PC-9 (cell line): ENCODE measurements around the gene WFDC8. TPM values are rescaled to one million over a fixed set of nuclear protein-coding genes. Genes with fewer than 3 reads are reported as not detected.

Experiments
- BruUV-seq: library from RNA; stranded (reverse); fragments of 400-500 nt; replicated peaks from 2 replicates; lab custom pipeline; 2021; lab: Mats Ljungman, UMichigan
- CTCF ChIA-PET: fragments of 300-600 bp; sonication (Branson Sonifier 250); formaldehyde crosslinking; loops from one replicate; lab custom pipeline; 2022; ENCODE audit warnings: antibody characterized with exemption; lab: Charles Lee
- POLR2A ChIA-PET: fragments of 300-600 bp; sonication (Branson Sonifier 250); formaldehyde crosslinking; loops from one replicate; lab custom pipeline; 2022; ENCODE audit warnings: antibody characterized with exemption; ENCODE audit not compliant: unreplicated experiment; lab: Charles Lee
- DNase-seq, 2 experiments: peaks; one replicate each; pipeline versions ENCODE4 v3.0.0 to v3.0.0-alpha.2; 2015 to 2022; ENCODE audit warnings: mixed read lengths in 1 of 2
- H2AFZ ChIP-seq: fragments of 200-600 bp; sonication (generic); 2 replicates; pipeline ENCODE4 v1.8.1; 2017; ENCODE audit warnings: antibody characterized with exemption
- H3F3A ChIP-seq: fragments of 200-600 bp; sonication (generic); 2 replicates; pipeline ENCODE4 v1.8.1; 2017; ENCODE audit warnings: antibody characterized with exemption, mild to moderate bottlenecking, low read depth; ENCODE audit not compliant: insufficient read depth
- H3K27ac ChIP-seq: fragments of 200-600 bp; sonication (generic); 2 replicates; pipeline ENCODE4 v1.6.1; 2016; ENCODE audit warnings: mixed run types
- H3K27me3 ChIP-seq: fragments of 200-600 bp; sonication (generic); 2 replicates; pipeline ENCODE4 v1.6.1; 2016; ENCODE audit warnings: low read depth, mixed run types; ENCODE audit not compliant: insufficient read depth
- H3K36me3 ChIP-seq: fragments of 200-600 bp; sonication (generic); 2 replicates; pipeline ENCODE4 v1.6.1; 2016; ENCODE audit warnings: low read depth, mixed run types
- H3K4me1 ChIP-seq: fragments of 200-600 bp; sonication (generic); replicated peaks from 2 replicates; pipeline ENCODE4 v1.6.1; 2016; ENCODE audit warnings: mixed run types; ENCODE audit not compliant: insufficient read depth
- H3K4me2 ChIP-seq: fragments of 200-600 bp; sonication (generic); 2 replicates; pipeline ENCODE4 v1.6.1; 2017; ENCODE audit warnings: mixed run types
- H3K4me3 ChIP-seq: fragments of 200-600 bp; sonication (generic); 2 replicates; pipeline ENCODE4 v1.6.1; 2016; ENCODE audit warnings: mixed run types
- H3K79me2 ChIP-seq: fragments of 200-600 bp; sonication (generic); 2 replicates; pipeline ENCODE4 v1.6.1; 2017; ENCODE audit warnings: low read depth, mixed run types
- H3K9me2 ChIP-seq: fragments of 200-600 bp; sonication (generic); 2 replicates; pipeline ENCODE4 v1.8.1; 2017; ENCODE audit warnings: mild to moderate bottlenecking; ENCODE audit not compliant: insufficient read depth
- H3K9me3 ChIP-seq: fragments of 200-600 bp; sonication (generic); 2 replicates; pipeline ENCODE4 v1.8.1; 2016; ENCODE audit warnings: low read depth; ENCODE audit not compliant: insufficient read depth
- H4K20me1 ChIP-seq: fragments of 200-600 bp; sonication (generic); 2 replicates; pipeline ENCODE4 v1.8.1; 2017; ENCODE audit not compliant: insufficient read depth
- CTCF ChIP-seq: fragments of 200-600 bp; sonication (generic); conservative IDR thresholded peaks from 2 replicates; pipeline ENCODE4 v1.6.1; 2017; ENCODE audit warnings: mixed run types, antibody characterized with exemption, mild to moderate bottlenecking, moderate library complexity
- EZH2 ChIP-seq: fragments of 200-600 bp; sonication (generic); IDR thresholded peaks from 2 replicates; pipeline ENCODE4 v1.8.0; 2017; ENCODE audit warnings: antibody characterized with exemption, low read depth
- intact Hi-C: fragments of 100-400 bp; cut with micrococcal nuclease; formaldehyde crosslinking; loops from one replicate; pipeline ENCODE4 v1.10.0; 2022; ENCODE audit not compliant: unreplicated experiment
- total RNA-seq: library from RNA; stranded (reverse); gene quantifications from 2 replicates; pipeline ENCODE4 v1.2.3, GENCODE V29; 2021

WFDC8 gene
- total RNA-seq, 1 experiment from 2014 or later = not detected

- DNase-seq = no peak
- TF ChIP-seq CTCF (no peak), EZH2 (no peak)
- no TSS peak for BruUV-seq
- Histone ChIP-seq H3K27ac (no peak within 1 kb of the TSS), H3F3A (peaks cover 23% of the 10 kb centered on the region), H3K79me2 (no peaks in the 10 kb centered on the region), H4K20me1 (no peaks in the 10 kb centered on the region), H3K9me2 (no peaks in the 10 kb centered on the region), H3K9me3 (peaks cover 8% of the 10 kb centered on the region; the same call in 1 of the 2 replicates), H3K36me3 (no peaks in the 10 kb centered on the region), H3K4me3 (no peak within 1 kb of the TSS), H3K4me1 (peaks cover 27% of the 10 kb centered on the region), H3K4me2 (no peak within 1 kb of the TSS), H2AFZ (no peak within 1 kb of the TSS), H3K27me3 (no peaks in the 10 kb centered on the region)
- ChIA-PET POLR2A (no interaction called here), CTCF (no interaction called here)
- intact Hi-C loops = no loop called here
Observed at GRCh38 chr20:45515147-45515913, 63.8 kb downstream of the WFDC8 start, which contains the start of gene SPINT3. TSS of gene SPINT3 (minus strand) at chr20:45515622. CDS start at chr20:45515608, 14 bp downstream.

GRCh38 chr20:45510242-45510862 lies 68.7 kb downstream of the WFDC8 start:
- intact Hi-C loops = no loop called here
- no peak overlapping the region for H3K27ac ChIP-seq

More at GRCh38 chr20:45510242-45510862, 68.7 kb downstream of the WFDC8 start:
- Histone ChIP-seq H4K20me1 (no peaks in the 10 kb centered on the region), H3F3A (peaks cover 27% of the 10 kb centered on the region), H3K9me3 (0 out of 2 replicates have a peak, but pooled peaks cover 3% of the 10 kb centered on the region), H3K4me3 (no peak overlapping the region), H3K4me2 (no peak overlapping the region), H3K9me2 (no peaks in the 10 kb centered on the region), H3K27me3 (no peaks in the 10 kb centered on the region), H2AFZ (no peak overlapping the region), H3K36me3 (no peaks in the 10 kb centered on the region), H3K4me1 (peaks cover 45% of the 10 kb centered on the region), H3K79me2 (no peaks in the 10 kb centered on the region)
- BruUV-seq = no TSS peak
- ChIA-PET CTCF (no interaction called here), POLR2A (no interaction called here)
- no peak for DNase-seq
- no peak for TF ChIP-seq EZH2
- no peak for TF ChIP-seq CTCF
